Mesodermal cell (in vitro differentiated cells): ENCODE data around the gene SUMO2.

ENCODE experiments used
- H3K27ac ChIP-seq: 2 replicates; pipeline ENCODE4 v1.7.0; 2013; ENCODE audit warnings: mild to moderate bottlenecking, low read depth, low read length, moderate library complexity; ENCODE audit not compliant: severe bottlenecking
- H3K36me3 ChIP-seq: 2 replicates; pipeline ENCODE4 v1.7.1; 2013; ENCODE audit warnings: mild to moderate bottlenecking, low read length, moderate library complexity; ENCODE audit not compliant: control insufficient read depth, insufficient read depth
- H3K4me1 ChIP-seq: one replicate; pipeline ENCODE4 v1.7.1; 2013; ENCODE audit warnings: mild to moderate bottlenecking, low read length; ENCODE audit not compliant: insufficient read depth, control insufficient read depth, poor library complexity, severe bottlenecking
- H3K4me3 ChIP-seq: 2 replicates; pipeline ENCODE4 v1.7.0; 2013; ENCODE audit warnings: low read length, control low read depth, mild to moderate bottlenecking; ENCODE audit not compliant: insufficient read depth, poor library complexity, severe bottlenecking; ENCODE audit errors: extremely low read depth
- H3K9me3 ChIP-seq: 2 replicates; pipeline ENCODE4 v1.7.1; 2013; ENCODE audit warnings: mild to moderate bottlenecking, low read length, moderate library complexity; ENCODE audit not compliant: control insufficient read depth
- WGBS, 2 experiments: methylation state at CpG; one replicate each; pipeline ENCODE4 v1.1.5; 2013; ENCODE audit warnings: missing lambda C conversion rate in 2 of 2; ENCODE audit not compliant: insufficient coverage in 2 of 2; 5-methylcytosine and 5-hydroxymethylcytosine counted together

The SUMO2 gene

GRCh38 chr17:75118307-75118706 lies 64.5 kb downstream of the SUMO2 start:
- Histone ChIP-seq H3K36me3 (peaks cover 29% of the 10 kb centered on the region), H3K9me3 (no peaks in the 10 kb centered on the region), H3K27ac (no peak overlapping the region), H3K4me1 (peaks cover 5% of the 10 kb centered on the region), H3K4me3 (no peak overlapping the region)
- WGBS, 2 experiments, result 97 to 98% methylated on average over 12 to 14 of the region's 14 CpGs

- Histone ChIP-seq H3K27ac (no peak overlapping the region), H3K4me1 (peaks cover 5% of the 10 kb centered on the region), H3K4me3 (no peak overlapping the region), H3K9me3 (no peaks in the 10 kb centered on the region), H3K36me3 (peaks cover 34% of the 10 kb centered on the region)
- 97 to 99% methylated on average over 6 to 8 of the region's 9 CpGs for WGBS, 2 experiments
Observed at GRCh38 chr17:75116737-75117136, 66.0 kb downstream of the SUMO2 start.
